Measurements from ENCODE around the gene ITPR1. TPM values are rescaled to one million over a fixed set of nuclear protein-coding genes. Genes with fewer than 3 reads are reported as not detected.

The ITPR1 gene
- total and polyA plus RNA-seq, 11 donors = 8.9 to 55.8 (median 19.9) TPM

GRCh38 chr3:4824926-4825325, 331.8 kb downstream of the ITPR1 start:
- Histone ChIP-seq H3K4me1 (peaks cover 7 to 65% (median 37%) of the 10 kb centered on the region in 12 donors), H3K9me3 (no peaks in the 10 kb centered on the region), H3K27me3 (no peaks in the 10 kb centered on the region), H3K4me3 (no peak overlapping the region), H3K36me3 (peaks cover 0 to 29% (median 15%) of the 10 kb centered on the region in 9 donors), H3K27ac (peak overlapping the region; percentile 71 to 93 (median 84))
- intact Hi-C loops (cut with DNase I) = loop anchor here in 6 of 10 donors (5.0 to 10.0 kb wide), 7 partner anchors 43 to 202 kb away; partner anchors contain the start of gene BHLHE40 (in 1 of the 6)
- DNase-seq (no peak), ATAC-seq (peak in 1 of 4 donors; percentile 17)
- TF ChIP-seq POLR2A (IDR thresholded peaks at IDR 0.05) (no peak), CTCF (IDR thresholded peaks at IDR 0.05) (no peak)
- WGBS, 4 donors = 18 to 24% (median 20%) methylated on average over 3 of the region's 3 CpGs

GRCh38 chr3:4825436-4826236, 332.5 kb downstream of the ITPR1 start:
- H3K27me3 ChIP-seq = no peaks in the 10 kb centered on the region
- peak overlapping the region in 5 of 12 donors; percentile 4 to 24 (median 15) for H3K4me3 ChIP-seq
- peaks cover 0 to 24% (median 10%) of the 10 kb centered on the region in 9 donors for H3K36me3 ChIP-seq
- peaks cover 7 to 72% (median 38%) of the 10 kb centered on the region in 12 donors for H3K4me1 ChIP-seq
- no peaks in the 10 kb centered on the region for H3K9me3 ChIP-seq
- peak; percentile 59 to 78 (median 68) for DNase-seq
- 19 to 21% (median 20%) methylated on average over 12 of the region's 12 CpGs for WGBS, 4 donors
- peak; percentile 62 to 76 (median 68) for ATAC-seq
- H3K27ac ChIP-seq = peak overlapping the region; percentile 71 to 93 (median 84)
- TF ChIP-seq POLR2A (IDR thresholded peaks at IDR 0.05) = no peak
- no peak for TF ChIP-seq CTCF (IDR thresholded peaks at IDR 0.05)
- intact Hi-C loops (cut with DNase I) = loop anchor here in 7 of 10 donors (1.0 to 10.0 kb wide), 9 partner anchors 83 to 202 kb away; partner anchors contain the start of gene BHLHE40 (in 3 of the 7)

- Histone ChIP-seq H3K27me3 (no peaks in the 10 kb centered on the region), H3K27ac (peak overlapping the region; percentile 71 to 93 (median 84)), H3K9me3 (no peaks in the 10 kb centered on the region), H3K4me3 (peak overlapping the region in 5 of 12 donors; percentile 3 to 16 (median 10)), H3K36me3 (peaks cover 0 to 18% (median 2%) of the 10 kb centered on the region in 9 donors), H3K4me1 (peaks cover 7 to 76% (median 40%) of the 10 kb centered on the region in 12 donors)
- peak; percentile 85 to 93 (median 89) for ATAC-seq
- intact Hi-C loops (cut with DNase I) = loop anchor here in 7 of 10 donors (1.0 to 10.0 kb wide), 9 partner anchors 84 to 201 kb away; partner anchors contain the start of gene BHLHE40 (in 3 of the 7)
- DNase-seq = peak; percentile 86 to 95 (median 88)
- TF ChIP-seq CTCF (IDR thresholded peaks at IDR 0.05) (no peak), POLR2A (IDR thresholded peaks at IDR 0.05) (peak in 1 of 2 donors; percentile 54)
- WGBS, 4 donors = 36 to 41% (median 39%) methylated on average over 16 to 20 of the region's 20 CpGs
Measured at GRCh38 chr3:4826237-4827100, 333.3 kb downstream of the ITPR1 start.

All from heart left ventricle (tissue), 16 donors.